Measurements from ENCODE around the gene GNG8. TPM values are rescaled to one million over a fixed set of nuclear protein-coding genes. Genes with fewer than 3 reads are reported as not detected.

Gene GNG8
- total and polyA plus RNA-seq, 2 of the 13 experiments (the other 11 are each of a cell fraction or from before 2014, with no cell fraction given), result not detected

- no peak for TF ChIP-seq ZNF275 (CRISPR knock-in tag; IDR thresholded peaks at IDR 0.05; ENCODE audit: borderline replicate concordance)
- TF ChIP-seq SALL2 (CRISPR knock-in tag; IDR thresholded peaks at IDR 0.05), result no peak
These were observed 18.4 kb downstream of the GNG8 start (continued) for GRCh38 chr19:46617601-46618000.

GRCh38 chr19:46616631-46617322 lies 19.2 kb downstream of the GNG8 start:
- no peaks in the 10 kb centered on the region for H3K79me2 ChIP-seq (ENCODE audit: insufficient read depth, low read length)
- no TSS peak for BruUV-seq (replicated peaks)
- intact Hi-C loops (cut with micrococcal nuclease; ENCODE audit: unreplicated experiment), result no loop called here
- no peaks in the 10 kb centered on the region for H3K9me3 ChIP-seq (ENCODE audit: low read length)
- H3K4me2 ChIP-seq (ENCODE audit: low read depth, low read length), result 0 out of 2 replicates have a peak overlapping the region, but pooled peaks have one; percentile 28
- peaks cover 29% of the 10 kb centered on the region for H3K4me1 ChIP-seq (ENCODE audit: insufficient read depth, low read length)
- FAIRE-seq, result no peak
- in situ Hi-C loops (cut with HindIII; ENCODE audit: extremely low pct_ligation_motif_present, low pct_unique_long_range_greater_than_20kb), result loop anchor here (10.0 kb wide), 1 partner anchor 48 kb away; the partner anchor contains the start of gene DACT3
- WGBS (ENCODE audit: low lambda C conversion rate), result 24% methylated on average over 14 of the region's 17 CpGs
- ChIA-PET POLR2A (interaction anchor here (1.4 to 1.5 kb wide), 2 partner anchors 14 to 44 kb away, joined by 8 to 12 read pairs; partner anchors contain the start of gene DACT3), CTCF (ENCODE audit: low intra/inter-chr PET ratio, low total read pairs) (interaction anchor here (1.9 to 2.8 kb wide), 2 partner anchors 9 to 45 kb away, joined by 5 to 29 read pairs; partner anchors contain the start of genes DACT3 and PTGIR)
- peaks cover 0 to 36% of the 10 kb centered on the region in 2 experiments; a peak in 3 of 5 replicates for H3K27me3 ChIP-seq (ENCODE audit: control insufficient read depth in 1 of 2, insufficient read depth in 2 of 2, low read length in 2 of 2)
- no peak overlapping the region for H3K4me3 ChIP-seq (replicated peaks in 1 of 3; ENCODE audit: insufficient read depth in 1 of 3, low read depth in 2 of 3, low read length in 3 of 3)
- no peaks in the 10 kb centered on the region for H4K20me1 ChIP-seq (ENCODE audit: insufficient read depth, low read length)
- peak; percentile 88 for ATAC-seq
- no peak overlapping the region for H2AFZ ChIP-seq (ENCODE audit: low read length)
- no peak overlapping the region for H3K27ac ChIP-seq (ENCODE audit: extremely low read length, insufficient read depth, low read length)
- H3K9ac ChIP-seq (ENCODE audit: insufficient read depth, low read depth, low read length), result no peak overlapping the region
- H3K36me3 ChIP-seq (replicated peaks in 1 of 2; ENCODE audit: control insufficient read depth in 1 of 2, insufficient read depth in 2 of 2, low read length in 2 of 2), result no peaks in the 10 kb centered on the region
- DNase-seq (ENCODE audit: low spot score), result peak; percentile 50
- peak; percentile 33; the same call in 1 of the 2 replicates for TF ChIP-seq PATZ1 (CRISPR knock-in tag; IDR thresholded peaks at IDR 0.05)
- TF ChIP-seq POGK (CRISPR knock-in tag; conservative IDR thresholded peaks at IDR 0.05), result no peak
- TF ChIP-seq ZEB1 (IDR thresholded peaks at IDR 0.05; ENCODE audit: insufficient replicate concordance, low read depth), result no peak
- no peak for TF ChIP-seq FOXP1 (IDR thresholded peaks at IDR 0.05)
- TF ChIP-seq FOXP1 (CRISPR knock-in tag; IDR thresholded peaks at IDR 0.05), result no peak
- peak; percentile 49; the same call in 1 of the 2 replicates for TF ChIP-seq ZNF687 (CRISPR knock-in tag; IDR thresholded peaks at IDR 0.05)
- TF ChIP-seq HNF4G (IDR thresholded peaks at IDR 0.05; ENCODE audit: borderline replicate concordance, low read depth, low read length), result no peak
- TF ChIP-seq HNF4G (CRISPR knock-in tag; IDR thresholded peaks at IDR 0.05; ENCODE audit: borderline replicate concordance, low read depth), result no peak
- peak; percentile 25; the same call in 1 of the 2 replicates for TF ChIP-seq KDM2A (CRISPR knock-in tag; IDR thresholded peaks at IDR 0.05; ENCODE audit: borderline replicate concordance, low read depth)
- no peak for TF ChIP-seq CCAR2 (optimal IDR thresholded peaks at IDR 0.05; ENCODE audit: low read depth, low read length)
